Lower lobe of right lung (tissue), 2 donors: ENCODE data around the gene SLC39A10. TPM values are rescaled to one million over a fixed set of nuclear protein-coding genes. Genes with fewer than 3 reads are reported as not detected.

Experiments used
- ATAC-seq, 2 donors: fragments of 200-7000 bp; cut with Tn5 transposase; one replicate each; pipeline ENCODE4 v1.9.1; 2020 to 2022; ENCODE audit warnings: mild to moderate bottlenecking in 2 of 2, moderate library complexity in 2 of 2
- DNase-seq: peaks from one replicate; pipeline ENCODE4 v3.0.0-alpha.2; 2020
- H3K27ac ChIP-seq: fragments of 200-600 bp; one replicate; pipeline ENCODE4 v1.8.0; 2022
- H3K27me3 ChIP-seq: fragments of 200-600 bp; one replicate; pipeline ENCODE4 v1.8.0; 2022; ENCODE audit warnings: low read depth
- H3K36me3 ChIP-seq: fragments of 200-600 bp; one replicate; pipeline ENCODE4 v1.8.0; 2022; ENCODE audit warnings: mild to moderate bottlenecking
- H3K4me1 ChIP-seq: fragments of 200-600 bp; one replicate; pipeline ENCODE4 v1.8.0; 2022
- H3K4me3 ChIP-seq: fragments of 200-600 bp; one replicate; pipeline ENCODE4 v1.8.0; 2022; ENCODE audit warnings: mild to moderate bottlenecking
- H3K9me3 ChIP-seq: fragments of 200-600 bp; one replicate; pipeline ENCODE4 v1.8.0; 2022
- CTCF ChIP-seq: fragments of 200-600 bp; IDR thresholded peaks from one replicate; pipeline ENCODE4 v1.8.0; 2022; ENCODE audit warnings: antibody characterized with exemption, mild to moderate bottlenecking
- intact Hi-C: fragments of 100-400 bp; cut with DNase I; formaldehyde crosslinking; loops from one replicate; pipeline ENCODE4 v1.11.0; 2022
- total RNA-seq: library from RNA; stranded (reverse); fragmentation: NEBNext Ultra II Directional; extraction: Animal tissue kit (Norgen Biotek cat#: 25700); gene quantifications from one replicate; pipeline ENCODE4 v1.2.1, GENCODE V29; 2021
- donor health status: DM: no; HTN: yes; CAD: no; lungs with severe emphysema.

Gene SLC39A10
- total RNA-seq, 1 donor from 2014 or later = 37.2 TPM

DNA sequence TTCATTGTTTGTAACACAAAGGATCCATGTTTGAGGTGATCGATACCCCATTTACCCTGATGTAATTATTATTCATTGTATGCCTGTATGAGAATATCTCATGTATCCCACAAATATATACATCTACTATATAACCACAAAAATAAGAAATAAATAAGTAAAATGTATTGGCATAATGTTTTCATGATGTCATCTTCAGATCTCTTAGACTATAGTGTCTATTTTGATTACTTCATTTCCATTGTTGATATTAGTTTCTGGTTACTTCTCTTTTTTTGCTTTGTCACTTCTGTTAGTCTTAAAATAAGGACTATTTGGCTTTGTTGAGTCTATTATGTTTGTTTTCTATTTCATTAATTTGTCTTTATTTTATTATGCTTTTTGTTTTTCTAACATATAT lies 109.7 kb downstream of the SLC39A10 start:
- H3K9me3 ChIP-seq = peaks cover 20% of the 10 kb centered on the region
- no peak overlapping the region for H3K27ac ChIP-seq
- H3K27me3 ChIP-seq = no peaks in the 10 kb centered on the region
- no peak overlapping the region for H3K4me3 ChIP-seq
- no peaks in the 10 kb centered on the region for H3K4me1 ChIP-seq
- no peak for TF ChIP-seq CTCF
- no peaks in the 10 kb centered on the region for H3K36me3 ChIP-seq
- intact Hi-C loops = no loop called here
- DNase-seq (no peak), ATAC-seq (no peak)

- Histone ChIP-seq H3K4me1 (no peaks in the 10 kb centered on the region), H3K9me3 (peaks cover 20% of the 10 kb centered on the region), H3K36me3 (no peaks in the 10 kb centered on the region), H3K27ac (no peak overlapping the region), H3K27me3 (no peaks in the 10 kb centered on the region), H3K4me3 (no peak overlapping the region)
- ATAC-seq = no peak
- intact Hi-C loops = no loop called here
- TF ChIP-seq CTCF = no peak
- DNase-seq = no peak
These were observed 111.4 kb downstream of the SLC39A10 start for GRCh38 chr2:195768431-195768830.

GRCh38 chr2:195769975-195770374 lies 112.9 kb downstream of the SLC39A10 start:
- Histone ChIP-seq H3K9me3 (peaks cover 5% of the 10 kb centered on the region), H3K36me3 (no peaks in the 10 kb centered on the region), H3K4me1 (no peaks in the 10 kb centered on the region), H3K4me3 (no peak overlapping the region), H3K27me3 (no peaks in the 10 kb centered on the region), H3K27ac (no peak overlapping the region)
- TF ChIP-seq CTCF = no peak
- intact Hi-C loops = no loop called here
- DNase-seq (no peak), ATAC-seq (no peak)

DNA sequence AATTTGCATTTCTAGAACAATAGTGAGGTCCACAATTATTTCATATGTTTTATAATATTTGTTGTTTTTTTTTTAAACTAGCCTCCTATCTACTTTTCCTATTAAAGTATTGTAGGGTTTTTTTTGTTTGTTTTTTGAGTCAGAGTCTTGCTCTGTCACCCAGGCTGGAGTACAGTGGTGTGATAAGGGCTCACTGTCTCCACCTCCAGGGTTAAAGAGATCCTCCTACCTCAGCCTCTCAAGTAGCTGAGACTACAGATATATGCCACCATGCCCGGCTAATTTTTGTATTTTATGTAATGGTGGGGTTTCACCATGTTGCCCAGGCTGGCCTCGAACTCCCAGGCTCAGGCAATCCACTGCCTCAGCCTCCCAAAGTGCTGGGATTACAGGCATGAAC lies 122.5 kb downstream of the SLC39A10 start:
- Histone ChIP-seq H3K4me1 (no peaks in the 10 kb centered on the region), H3K9me3 (no peaks in the 10 kb centered on the region), H3K36me3 (no peaks in the 10 kb centered on the region), H3K27ac (no peak overlapping the region), H3K27me3 (no peaks in the 10 kb centered on the region), H3K4me3 (no peak overlapping the region)
- intact Hi-C loops = no loop called here
- DNase-seq = no peak
- ATAC-seq = no peak
- TF ChIP-seq CTCF = no peak

DNA sequence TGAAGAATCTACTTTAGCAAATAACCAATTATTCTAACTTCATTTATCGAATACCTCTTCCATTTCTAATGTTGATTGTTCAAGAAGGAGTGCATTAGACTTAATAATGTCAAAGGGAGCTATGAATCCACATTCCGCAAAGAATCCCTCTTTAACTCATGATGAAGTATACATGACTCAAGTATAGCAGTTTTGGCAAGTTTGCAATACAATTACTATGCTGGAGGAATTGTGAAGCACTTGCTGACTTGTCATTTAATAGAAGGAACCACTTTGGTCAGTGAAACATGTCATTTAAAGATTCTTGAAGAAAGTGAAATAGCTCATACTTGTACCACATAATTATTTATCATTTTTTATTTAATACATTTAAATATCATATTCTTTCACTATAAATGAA lies 125.1 kb downstream of the SLC39A10 start:
- no peak overlapping the region for H3K27ac ChIP-seq
- H3K4me1 ChIP-seq = no peaks in the 10 kb centered on the region
- DNase-seq (no peak), ATAC-seq (no peak)
- H3K36me3 ChIP-seq = no peaks in the 10 kb centered on the region
- no peaks in the 10 kb centered on the region for H3K27me3 ChIP-seq
- intact Hi-C loops = no loop called here
- TF ChIP-seq CTCF = no peak
- no peaks in the 10 kb centered on the region for H3K9me3 ChIP-seq
- H3K4me3 ChIP-seq = no peak overlapping the region
